Activated naive CD4-positive, alpha-beta T cell treated with anti-CD3 and anti-CD28 coated beads, Interleukin-2, amount 50 U/mL, for 24 hours (primary cell): ENCODE data around the gene FMNL1.
"Not testable (repeated sequence)": the region's sequence is repeated elsewhere in the genome, so short reads cannot be mapped to it uniquely, and the experiment has no call there.

Experiments
- H3K27ac Mint-ChIP-seq: one replicate; pipeline ENCODE4 v1.8.0; 2021; ENCODE audit warnings: mild to moderate bottlenecking, mixed read lengths
- H3K27me3 Mint-ChIP-seq: one replicate; pipeline ENCODE4 v1.8.0; 2021; ENCODE audit warnings: mixed read lengths
- H3K36me3 Mint-ChIP-seq: one replicate; pipeline ENCODE4 v1.8.0; 2021; ENCODE audit warnings: mixed read lengths
- H3K4me1 Mint-ChIP-seq: one replicate; pipeline ENCODE4 v1.8.0; 2021; ENCODE audit warnings: mixed read lengths
- H3K4me3 Mint-ChIP-seq: one replicate; pipeline ENCODE4 v1.8.0; 2021; ENCODE audit warnings: mild to moderate bottlenecking, mixed read lengths
- H3K9me3 Mint-ChIP-seq: one replicate; pipeline ENCODE4 v1.8.0; 2021; ENCODE audit warnings: mixed read lengths

Gene FMNL1

DNA sequence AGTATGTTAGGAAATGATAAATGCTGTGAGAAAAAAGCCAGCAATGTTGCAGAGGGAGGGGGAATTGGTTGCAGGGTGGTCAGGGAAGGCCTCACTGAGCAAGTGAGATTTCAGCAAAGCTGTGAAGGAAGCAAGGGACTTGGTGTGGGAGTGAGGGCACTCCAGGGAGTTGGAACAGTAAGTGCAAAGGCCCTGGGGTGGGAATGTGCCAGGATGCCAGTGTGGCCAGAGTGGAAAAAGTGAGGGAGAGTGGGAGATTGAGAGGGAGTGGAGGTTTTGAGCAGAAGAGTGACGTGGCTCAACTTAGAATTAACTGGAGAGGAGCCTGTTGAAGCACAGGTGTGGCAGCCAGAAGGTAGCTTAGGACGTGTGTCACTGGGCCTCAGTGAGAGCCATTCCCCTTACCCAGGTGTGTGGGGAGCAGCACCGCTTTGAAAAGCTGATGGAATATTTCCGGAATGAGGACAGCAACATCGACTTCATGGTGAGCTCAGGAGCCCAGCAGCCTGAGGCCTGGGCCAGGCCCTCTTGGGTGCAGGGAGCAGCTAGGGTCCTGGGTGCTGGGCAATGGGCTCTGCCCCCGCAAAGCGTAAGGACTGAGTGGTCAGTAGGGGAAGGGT, 16.6 kb downstream of the FMNL1 start:
- no peaks in the 10 kb centered on the region for H3K27me3 Mint-ChIP-seq
- H3K4me3 Mint-ChIP-seq, result no peak overlapping the region
- H3K36me3 Mint-ChIP-seq, result peaks cover 19% of the 10 kb centered on the region
- peaks cover 55% of the 10 kb centered on the region for H3K4me1 Mint-ChIP-seq
- no peaks in the 10 kb centered on the region for H3K9me3 Mint-ChIP-seq
- H3K27ac Mint-ChIP-seq, result peak overlapping the region; percentile 91

DNA sequence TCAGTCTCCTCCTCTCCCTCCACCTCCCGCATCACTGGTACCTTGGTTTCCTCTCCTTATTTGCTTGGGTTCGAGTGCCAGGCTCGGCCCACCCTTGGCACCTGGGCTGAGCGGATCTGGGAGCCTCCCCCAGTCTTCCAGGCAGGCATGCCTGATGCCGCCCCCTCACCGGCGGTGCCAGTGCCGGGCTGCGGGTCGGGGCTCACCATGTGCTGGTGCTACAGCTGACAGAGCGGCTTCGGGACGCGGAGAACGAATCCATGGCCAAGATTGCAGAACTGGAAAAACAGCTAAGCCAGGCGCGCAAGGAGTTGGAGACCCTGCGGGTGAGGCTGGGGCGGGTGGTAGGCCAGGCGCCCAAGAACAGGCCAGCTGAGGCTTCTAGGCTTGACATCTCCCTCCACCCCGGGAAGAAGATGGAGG, 19.2 kb downstream of the FMNL1 start:
- Mint-ChIP-seq H3K4me1 (peaks cover 36% of the 10 kb centered on the region), H3K4me3 (no peak overlapping the region), H3K9me3 (no peaks in the 10 kb centered on the region), H3K36me3 (peaks cover 19% of the 10 kb centered on the region), H3K27me3 (no peaks in the 10 kb centered on the region), H3K27ac (no peak overlapping the region)

DNA sequence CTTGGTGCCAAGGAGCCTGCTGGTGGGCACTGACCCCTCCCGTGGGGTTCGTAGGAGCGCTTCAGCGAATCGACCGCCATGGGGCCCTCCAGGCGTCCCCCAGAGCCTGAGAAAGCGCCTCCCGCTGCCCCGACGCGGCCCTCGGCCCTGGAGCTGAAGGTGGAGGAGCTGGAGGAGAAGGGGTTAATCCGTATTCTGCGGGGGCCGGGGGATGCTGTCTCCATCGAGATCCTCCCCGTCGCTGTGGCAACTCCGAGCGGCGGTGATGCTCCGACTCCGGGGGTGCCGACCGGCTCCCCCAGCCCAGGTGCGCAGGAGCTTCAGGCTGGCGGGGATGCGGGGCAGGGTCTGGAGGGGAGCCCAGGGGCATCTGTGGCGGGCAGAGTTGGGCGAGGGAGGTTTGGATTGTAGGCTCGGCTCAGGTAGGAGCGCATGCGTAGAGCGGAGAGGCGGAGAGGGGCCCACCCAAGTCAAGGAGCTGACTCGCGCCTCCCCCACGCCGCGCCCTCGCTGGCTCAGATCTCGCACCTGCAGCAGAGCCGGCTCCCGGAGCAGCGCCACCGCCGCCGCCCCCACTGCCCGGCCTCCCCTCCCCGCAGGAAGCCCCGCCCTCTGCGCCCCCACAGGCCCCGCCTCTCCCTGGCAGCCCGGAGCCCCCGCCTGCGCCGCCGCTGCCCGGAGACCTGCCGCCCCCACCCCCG, 19.8 kb downstream of the FMNL1 start:
- Mint-ChIP-seq H3K36me3 (peaks cover 20% of the 10 kb centered on the region), H3K27ac (no peak overlapping the region), H3K4me1 (peaks cover 41% of the 10 kb centered on the region), H3K4me3 (no peak overlapping the region), H3K27me3 (no peaks in the 10 kb centered on the region), H3K9me3 (no peaks in the 10 kb centered on the region)

DNA sequence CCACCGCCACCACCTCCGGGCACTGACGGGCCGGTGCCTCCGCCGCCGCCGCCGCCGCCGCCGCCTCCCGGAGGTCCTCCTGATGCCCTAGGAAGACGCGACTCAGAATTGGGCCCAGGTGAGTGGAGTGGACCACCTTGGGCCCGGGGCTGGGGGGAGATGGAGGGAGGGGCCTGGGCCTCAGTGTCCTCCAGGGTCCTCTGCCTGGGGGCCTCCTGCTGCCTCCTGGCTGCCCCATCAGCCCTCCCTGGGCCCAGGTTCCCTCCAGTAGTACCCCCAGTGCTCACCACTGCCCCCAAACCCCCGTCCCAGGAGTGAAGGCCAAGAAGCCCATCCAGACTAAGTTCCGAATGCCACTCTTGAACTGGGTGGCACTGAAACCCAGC, 20.3 kb downstream of the FMNL1 start:
- H3K9me3 Mint-ChIP-seq, result no peaks in the 10 kb centered on the region
- H3K4me3 Mint-ChIP-seq, result no peak overlapping the region
- peak overlapping the region; percentile 35 for H3K27ac Mint-ChIP-seq
- H3K4me1 Mint-ChIP-seq, result peaks cover 45% of the 10 kb centered on the region
- H3K27me3 Mint-ChIP-seq, result no peaks in the 10 kb centered on the region
- peaks cover 20% of the 10 kb centered on the region for H3K36me3 Mint-ChIP-seq

GRCh38 chr17:45243750-45244149, 22.1 kb downstream of the FMNL1 start:
- Mint-ChIP-seq H3K4me1 (peaks cover 40% of the 10 kb centered on the region), H3K27ac (no peak overlapping the region), H3K36me3 (peaks cover 9% of the 10 kb centered on the region), H3K4me3 (no peak overlapping the region), H3K9me3 (no peaks in the 10 kb centered on the region), H3K27me3 (no peaks in the 10 kb centered on the region)

DNA sequence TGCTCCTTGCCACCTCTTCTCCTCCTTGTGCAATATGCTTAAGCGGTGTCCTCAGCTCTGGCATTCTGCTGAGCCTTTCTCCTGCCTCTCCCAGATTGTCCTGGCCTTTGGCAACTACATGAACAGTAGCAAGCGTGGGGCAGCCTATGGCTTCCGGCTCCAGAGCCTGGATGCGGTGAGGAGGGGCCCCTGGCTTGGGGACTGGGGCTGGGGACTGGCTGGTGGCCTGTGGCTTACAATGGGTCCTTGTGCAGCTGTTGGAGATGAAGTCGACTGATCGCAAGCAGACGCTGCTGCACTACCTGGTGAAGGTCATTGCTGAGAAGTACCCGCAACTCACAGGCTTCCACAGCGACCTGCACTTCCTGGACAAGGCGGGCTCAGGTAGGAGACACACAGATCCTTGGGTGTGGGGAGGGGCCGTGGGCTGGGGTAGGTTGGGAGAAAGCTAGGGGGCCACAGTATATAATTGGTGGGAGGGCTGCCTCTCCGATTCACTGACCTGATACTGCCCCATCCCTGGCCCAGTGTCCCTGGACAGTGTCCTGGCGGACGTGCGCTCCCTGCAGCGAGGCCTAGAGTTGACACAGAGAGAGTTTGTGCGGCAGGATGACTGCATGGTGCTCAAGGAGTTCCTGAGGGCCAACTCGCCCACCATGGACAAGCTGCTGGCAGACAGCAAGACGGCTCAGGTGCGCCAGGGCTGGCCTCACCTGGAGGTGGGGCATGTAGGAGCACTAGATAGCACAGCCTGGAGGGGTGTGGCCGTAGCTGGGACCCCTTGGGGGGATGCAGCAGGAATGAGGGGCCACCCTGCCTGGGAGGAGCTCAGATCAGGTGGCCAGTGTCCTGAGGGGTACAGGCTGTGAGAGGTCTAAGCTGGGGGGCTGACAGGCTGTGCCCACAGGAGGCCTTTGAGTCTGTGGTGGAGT, 23.3 kb downstream of the FMNL1 start:
- H3K4me1 Mint-ChIP-seq, result peaks cover 43% of the 10 kb centered on the region
- H3K4me3 Mint-ChIP-seq, result no peak overlapping the region
- peak overlapping the region; percentile 19 for H3K27ac Mint-ChIP-seq

DNA sequence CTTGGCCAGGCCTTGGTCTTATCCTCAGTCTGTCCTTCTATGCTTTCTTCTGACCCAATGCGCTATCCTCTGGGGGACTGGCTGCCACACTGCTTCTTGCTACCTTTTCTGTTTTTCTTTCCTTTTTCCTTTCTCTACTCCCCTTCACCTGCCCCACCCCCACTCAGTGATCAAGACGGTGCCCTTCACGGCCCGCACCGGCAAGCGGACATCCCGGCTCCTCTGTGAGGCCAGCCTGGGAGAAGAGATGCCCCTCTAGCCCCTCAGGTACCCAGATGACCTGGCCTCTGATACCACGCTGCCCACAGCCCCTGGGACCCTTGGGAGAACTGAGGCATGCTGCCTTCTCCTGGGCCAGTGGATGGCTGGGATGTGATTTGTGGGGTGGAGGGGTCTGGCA, 24.7 kb downstream of the FMNL1 start:
- Mint-ChIP-seq H3K4me3 (peak overlapping the region; percentile 51), H3K36me3 (peaks cover 3% of the 10 kb centered on the region), H3K27me3 (no peaks in the 10 kb centered on the region), H3K4me1 (peaks cover 55% of the 10 kb centered on the region), H3K9me3 (no peaks in the 10 kb centered on the region), H3K27ac (no peak overlapping the region)

More for the DNA sequence above, 23.3 kb downstream of the FMNL1 start:
- Mint-ChIP-seq H3K27me3 (no peaks in the 10 kb centered on the region), H3K9me3 (no peaks in the 10 kb centered on the region), H3K36me3 (peaks cover 4% of the 10 kb centered on the region)

- no peaks in the 10 kb centered on the region for H3K9me3 Mint-ChIP-seq
- H3K4me3 Mint-ChIP-seq, result peak overlapping the region; percentile 88
- H3K4me1 Mint-ChIP-seq, result peaks cover 61% of the 10 kb centered on the region
- H3K27me3 Mint-ChIP-seq, result no peaks in the 10 kb centered on the region
- H3K27ac Mint-ChIP-seq, result peak overlapping the region; percentile 23
- H3K36me3 Mint-ChIP-seq, result peaks cover 3% of the 10 kb centered on the region
Observed at GRCh38 chr17:45246861-45247428, 25.3 kb downstream of the FMNL1 start.

- Mint-ChIP-seq H3K27me3 (no peaks in the 10 kb centered on the region), H3K36me3 (peaks cover 3% of the 10 kb centered on the region), H3K9me3 (no peaks in the 10 kb centered on the region), H3K4me1 (peaks cover 68% of the 10 kb centered on the region), H3K27ac (peak overlapping the region; percentile 94), H3K4me3 (peak overlapping the region; percentile 88)
Observed at GRCh38 chr17:45247429-45248131, 25.9 kb downstream of the FMNL1 start.

- Mint-ChIP-seq H3K9me3 (no peaks in the 10 kb centered on the region), H3K4me1 (peaks cover 72% of the 10 kb centered on the region), H3K36me3 (peaks cover 1% of the 10 kb centered on the region), H3K27ac (peak overlapping the region; percentile 87), H3K4me3 (peak overlapping the region; percentile 88), H3K27me3 (no peaks in the 10 kb centered on the region)
Observed at GRCh38 chr17:45248132-45248957, 26.7 kb downstream of the FMNL1 start.

DNA sequence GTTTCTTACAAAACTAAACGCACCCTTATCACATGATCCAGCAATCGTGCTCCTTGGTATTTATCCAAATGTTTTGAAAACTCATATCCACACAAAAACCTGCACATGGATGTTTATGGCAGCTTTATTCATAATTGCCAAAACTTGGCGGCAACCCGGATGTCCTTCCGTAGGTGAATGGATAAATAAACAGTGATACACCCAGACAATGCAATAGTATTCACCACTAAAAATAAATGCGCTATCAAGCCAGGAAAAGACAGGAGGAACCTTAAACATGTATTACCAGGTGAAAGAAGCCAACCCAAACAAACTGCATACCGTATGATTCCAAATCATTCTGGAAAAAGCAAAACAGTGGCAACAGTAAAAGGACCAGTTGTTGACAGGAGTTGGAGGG, 30.2 kb downstream of the FMNL1 start:
- Mint-ChIP-seq H3K4me1 (peaks cover 85% of the 10 kb centered on the region), H3K4me3 (no peak overlapping the region)

GRCh38 chr17:45253237-45253636, 31.6 kb downstream of the FMNL1 start:
- not testable (repeated sequence) for H3K9me3 Mint-ChIP-seq, H3K36me3 Mint-ChIP-seq, H3K27me3 Mint-ChIP-seq
- peaks cover 89% of the 10 kb centered on the region for H3K4me1 Mint-ChIP-seq
- peak overlapping the region; percentile 74 for H3K27ac Mint-ChIP-seq
- H3K4me3 Mint-ChIP-seq, result peak overlapping the region; percentile 4

More for the DNA sequence above, 30.2 kb downstream of the FMNL1 start:
- Mint-ChIP-seq H3K27me3 (no peaks in the 10 kb centered on the region), H3K9me3 (no peaks in the 10 kb centered on the region), H3K27ac (no peak overlapping the region), H3K36me3 (no peaks in the 10 kb centered on the region)

DNA sequence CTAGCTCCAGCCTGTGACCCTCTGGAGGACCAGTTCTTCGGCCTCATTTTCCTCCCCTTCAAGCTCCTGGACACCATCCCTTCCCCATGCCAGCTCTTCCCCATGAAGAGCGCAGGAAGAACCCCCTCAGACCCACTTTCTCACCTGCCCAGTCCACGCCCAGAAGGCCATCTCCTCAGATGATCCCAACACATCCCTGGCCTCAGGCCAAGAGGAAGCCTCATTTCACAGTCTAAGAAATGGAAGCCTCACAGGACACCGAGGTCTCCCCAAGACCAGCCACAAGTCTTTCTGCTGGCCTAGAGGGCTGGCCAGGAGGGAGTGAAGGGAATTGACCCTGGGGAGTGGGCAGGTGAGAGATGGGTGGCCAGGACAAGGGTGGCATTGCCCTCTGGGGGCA, 32.2 kb downstream of the FMNL1 start:
- H3K27me3 Mint-ChIP-seq, result no peaks in the 10 kb centered on the region
- H3K36me3 Mint-ChIP-seq, result no peaks in the 10 kb centered on the region
- peak overlapping the region; percentile 15 for H3K4me3 Mint-ChIP-seq
- H3K4me1 Mint-ChIP-seq, result peaks cover 86% of the 10 kb centered on the region
- peak overlapping the region; percentile 47 for H3K27ac Mint-ChIP-seq
- H3K9me3 Mint-ChIP-seq, result no peaks in the 10 kb centered on the region

GRCh38 chr17:45255358-45255757, 33.7 kb downstream of the FMNL1 start:
- H3K27ac Mint-ChIP-seq, result peak overlapping the region; percentile 77
- no peak overlapping the region for H3K4me3 Mint-ChIP-seq
- H3K9me3 Mint-ChIP-seq, result no peaks in the 10 kb centered on the region
- H3K4me1 Mint-ChIP-seq, result peaks cover 81% of the 10 kb centered on the region
- H3K36me3 Mint-ChIP-seq, result no peaks in the 10 kb centered on the region
- H3K27me3 Mint-ChIP-seq, result no peaks in the 10 kb centered on the region
